Fibroblast of gingiva (primary cell): ENCODE results near the gene ACOX3.
A peak's percentile ranks its signal among the peaks of the same experiment; 100 is the strongest.
"Not testable (repeated sequence)": the region's sequence is repeated elsewhere in the genome, so short reads cannot be mapped to it uniquely, and the experiment has no call there.

Experiments used
- DNase-seq: peaks from one replicate; pipeline ENCODE4 v3.0.0-alpha.2; 2011; ENCODE audit warnings: low read depth

ACOX3 gene

GRCh38 chr4:8440492-8441311 is at the start of gene ACOX3, which contains the start of gene TRMT44:
Gene ACOX3 (minus strand): TSS chr4:8440723. CDS start chr4:8416521, 24,202 bp downstream.
Gene TRMT44 (plus strand): TSS chr4:8440777. CDS start chr4:8440823, 46 bp downstream.
- DNase-seq = peak; percentile 87

GRCh38 chr4:8488791-8489369 is 48.4 kb upstream of the ACOX3 start:
- no peak for DNase-seq

DNA sequence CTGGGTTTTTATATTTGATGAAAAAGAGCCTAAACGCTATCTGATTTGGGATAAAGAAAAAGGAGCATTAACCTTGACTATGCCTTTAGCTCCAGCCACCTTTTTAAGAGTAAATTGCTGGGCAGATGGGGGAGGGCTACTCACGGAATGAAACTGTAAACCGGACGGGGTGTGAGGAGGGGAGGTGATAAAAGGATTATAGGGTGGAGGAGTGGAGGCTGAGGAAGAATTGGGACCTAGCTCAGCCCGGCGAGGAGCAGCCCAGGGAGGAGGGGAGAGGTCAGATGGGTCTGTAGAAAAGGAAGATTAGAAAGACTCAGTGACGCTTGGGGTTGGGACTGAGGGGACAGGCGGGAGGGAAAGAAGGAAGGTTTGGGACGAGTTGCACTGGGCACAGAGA is 46.1 kb upstream of the ACOX3 start:
- not testable (repeated sequence) for DNase-seq

- DNase-seq = no peak
Observed at GRCh38 chr4:8480221-8480620, 39.7 kb upstream of the ACOX3 start.

DNA sequence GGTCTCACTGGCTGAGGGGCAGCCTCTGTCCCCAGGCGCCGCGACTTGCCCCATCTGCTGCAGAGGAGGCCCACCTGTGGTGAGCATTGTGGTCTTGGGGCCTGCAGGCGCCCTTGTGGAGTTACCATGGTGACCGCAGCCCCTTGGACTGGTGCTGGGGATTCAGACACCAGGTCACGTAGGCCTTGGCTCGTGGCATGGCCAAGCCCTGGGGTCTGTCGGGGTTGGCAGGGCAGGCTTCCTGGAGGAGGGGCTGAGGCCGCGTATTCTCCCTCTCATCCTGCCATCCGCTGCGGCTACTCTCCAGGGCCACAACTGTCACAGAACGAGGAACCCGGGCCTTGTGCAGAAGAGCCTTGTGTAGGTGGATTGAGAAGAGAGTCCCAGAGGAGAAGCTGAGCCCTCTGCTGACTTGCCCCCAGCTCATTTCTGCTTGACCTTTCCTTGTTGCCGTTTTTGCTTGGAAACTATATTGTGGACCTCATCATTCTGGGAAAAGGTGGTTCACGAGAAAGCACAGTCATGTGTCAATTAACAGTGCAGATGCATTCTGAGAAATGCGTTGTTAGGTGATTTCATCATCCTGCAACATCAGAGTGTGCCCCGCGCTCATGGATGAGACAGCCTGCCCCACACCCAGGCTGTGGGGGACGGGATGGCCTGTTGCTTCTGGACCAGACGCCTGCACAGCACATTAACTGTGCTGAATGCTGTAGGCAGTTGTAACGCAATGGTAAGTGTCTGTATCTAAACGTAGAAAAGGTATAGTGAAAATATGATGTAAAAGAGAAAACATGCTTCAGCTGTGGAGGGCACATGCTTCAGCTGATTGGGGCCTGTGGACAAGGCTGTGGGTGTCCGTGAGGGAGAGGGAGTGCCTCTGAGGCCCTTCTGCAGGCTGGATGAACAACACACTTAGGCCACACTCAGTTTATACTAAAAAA is 38.5 kb upstream of the ACOX3 start:
- DNase-seq = no peak

GRCh38 chr4:8478371-8478770 is 37.8 kb upstream of the ACOX3 start:
- DNase-seq = no peak

DNA sequence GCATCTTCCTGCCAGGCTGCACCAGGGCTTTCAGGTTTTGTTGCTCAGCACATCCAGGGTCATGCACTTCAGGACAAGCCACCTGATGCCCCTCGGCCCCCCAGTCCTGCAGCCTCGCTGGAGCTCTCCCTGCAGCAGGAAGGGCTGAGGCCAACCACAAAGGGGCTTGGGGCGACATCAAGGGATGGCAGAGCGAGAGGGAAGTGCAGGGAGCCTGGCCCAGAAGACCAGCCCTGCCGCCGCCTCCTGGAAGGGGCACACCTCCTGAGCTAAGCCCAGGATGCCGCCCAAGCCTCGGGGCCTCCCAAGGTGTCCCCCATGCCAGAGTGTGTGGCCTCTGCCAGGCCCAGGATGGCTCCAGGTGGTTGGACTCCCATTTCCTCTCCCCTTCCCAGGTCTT is 37.2 kb upstream of the ACOX3 start:
- no peak for DNase-seq

DNA sequence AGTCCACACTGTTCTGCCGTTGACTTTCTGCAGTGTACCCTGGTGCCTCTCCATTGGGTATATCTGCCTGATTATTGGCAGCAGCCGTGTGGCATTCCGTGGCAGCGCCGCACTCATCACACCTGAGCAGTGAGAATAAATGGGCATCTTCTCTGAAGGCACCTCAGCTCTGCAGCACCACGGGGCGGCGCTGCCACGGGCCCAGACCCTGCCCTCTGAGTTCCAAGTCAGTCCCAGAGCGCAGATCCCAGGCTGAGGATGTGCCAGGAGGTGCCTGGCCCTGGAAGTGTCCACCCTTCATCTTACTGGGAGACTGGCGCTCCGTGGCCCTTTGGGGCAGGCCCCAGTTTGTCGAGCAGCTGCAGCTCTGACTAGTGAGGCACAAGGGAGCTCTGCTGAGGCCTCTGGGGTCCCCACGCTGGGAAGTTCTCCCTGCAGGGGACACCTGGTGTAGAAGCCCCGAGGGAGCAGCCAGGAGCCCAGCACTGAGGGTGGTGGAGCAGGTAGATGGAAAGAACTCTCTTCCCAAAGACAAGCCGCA is 36.6 kb upstream of the ACOX3 start:
- DNase-seq = no peak

DNA sequence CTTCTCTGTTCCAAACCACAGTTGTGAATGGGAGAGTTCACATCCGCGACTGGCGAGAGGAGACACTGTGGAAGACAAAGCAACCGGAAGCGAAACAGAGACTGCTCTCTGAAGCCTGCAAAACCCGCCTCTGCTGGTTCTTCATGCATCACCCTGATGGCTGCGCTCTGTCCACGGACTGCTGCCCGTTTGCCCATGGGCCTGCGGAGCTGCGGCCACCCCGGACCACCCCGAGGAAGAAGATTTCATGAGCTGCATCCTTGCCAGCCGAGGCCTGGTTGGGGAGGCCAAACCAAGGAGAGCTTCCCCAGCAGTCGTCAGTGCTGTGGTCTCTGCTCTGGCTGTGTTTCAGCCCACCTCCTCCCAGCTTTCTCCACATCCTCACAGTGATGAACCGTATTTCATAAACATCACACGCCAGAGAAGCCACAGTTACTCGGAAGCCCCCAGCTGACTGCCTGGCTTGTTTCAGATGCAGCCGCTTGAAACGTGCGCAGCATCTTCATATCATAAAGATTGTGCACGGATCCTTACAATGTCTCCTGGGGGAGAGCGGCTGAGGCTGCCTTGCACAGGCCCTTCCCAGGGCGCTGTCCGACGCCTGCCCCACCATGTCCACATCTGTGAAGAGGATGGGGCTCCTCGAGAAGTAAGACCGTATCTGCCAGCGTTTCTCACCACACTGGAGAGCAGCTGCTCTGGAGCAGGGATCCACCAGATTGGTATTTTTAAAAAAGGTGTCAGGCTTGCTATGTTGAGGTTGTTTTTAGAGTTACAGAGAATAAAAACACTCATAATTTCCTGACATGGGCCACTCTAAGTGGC is 35.4 kb upstream of the ACOX3 start:
- DNase-seq = no peak

- no peak for DNase-seq
Observed at GRCh38 chr4:8474856-8475255, 34.3 kb upstream of the ACOX3 start.

DNA sequence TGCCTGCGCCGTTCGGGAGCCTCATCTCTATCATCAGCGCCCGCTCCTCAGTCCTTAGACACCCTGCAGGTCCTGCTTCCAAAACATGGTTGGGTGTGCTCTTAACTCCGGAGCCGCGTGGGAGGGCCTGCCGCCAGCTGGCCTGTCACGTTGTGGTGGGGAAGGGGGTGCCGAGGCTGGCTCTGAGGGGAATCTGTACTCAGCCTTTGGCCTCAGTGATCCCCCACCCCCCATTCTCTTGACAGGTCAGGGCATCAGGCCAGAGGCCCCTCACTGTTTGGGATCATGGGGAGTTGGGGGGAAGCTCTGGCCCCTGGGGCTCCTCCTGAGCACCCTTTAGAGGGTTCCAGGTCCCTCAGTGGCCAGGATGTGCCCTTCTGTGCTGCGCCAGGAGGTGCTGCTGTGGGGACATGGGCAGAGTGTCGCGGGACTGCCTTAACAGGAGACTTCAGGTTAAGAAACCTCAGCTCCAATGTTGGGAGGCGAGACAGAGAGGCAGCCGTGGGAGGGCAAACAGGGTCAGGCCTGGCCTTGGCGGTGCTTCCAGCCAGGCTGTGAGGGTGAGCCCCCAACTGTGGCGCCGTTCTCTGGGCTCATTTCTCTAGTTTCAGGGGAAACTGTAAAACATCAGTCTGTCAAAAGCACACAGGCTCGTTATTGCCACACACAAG is 33.5 kb upstream of the ACOX3 start:
- DNase-seq = no peak

DNA sequence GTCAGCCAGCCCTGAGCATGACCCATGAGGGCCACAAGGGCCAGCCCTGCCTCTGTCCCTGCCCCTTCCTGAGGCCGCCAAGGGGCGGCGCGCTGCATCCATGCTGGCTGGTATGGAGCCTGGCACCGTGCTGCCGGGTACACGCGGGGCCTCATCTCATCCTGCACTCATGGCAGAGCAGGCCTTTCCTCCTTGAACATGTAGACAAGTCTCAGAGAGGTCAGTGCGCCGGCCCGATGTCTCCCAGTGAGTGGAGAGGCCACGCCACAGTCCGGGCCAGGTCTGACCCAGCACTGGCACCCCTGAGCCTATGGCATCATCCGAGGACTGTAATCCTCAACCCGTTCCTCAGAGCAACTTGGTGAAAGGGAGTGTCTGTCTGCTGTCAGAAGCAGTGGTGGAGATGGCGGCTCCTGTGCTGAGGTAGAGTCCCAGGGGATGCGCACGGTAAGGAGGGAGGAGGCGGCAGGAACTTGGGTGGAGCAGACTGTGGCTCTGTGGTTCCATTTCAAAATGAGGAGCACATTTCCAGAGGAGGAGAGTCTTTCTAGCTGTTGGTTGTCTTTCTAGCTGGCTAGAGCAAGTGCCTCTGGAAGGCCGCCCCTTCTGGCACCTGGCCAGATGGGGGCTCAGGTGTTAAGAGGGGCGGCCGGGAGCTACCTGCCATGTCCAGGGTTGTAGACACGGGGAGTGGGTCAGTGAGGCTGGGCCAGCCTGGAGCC is 32.8 kb upstream of the ACOX3 start:
- DNase-seq = no peak

DNA sequence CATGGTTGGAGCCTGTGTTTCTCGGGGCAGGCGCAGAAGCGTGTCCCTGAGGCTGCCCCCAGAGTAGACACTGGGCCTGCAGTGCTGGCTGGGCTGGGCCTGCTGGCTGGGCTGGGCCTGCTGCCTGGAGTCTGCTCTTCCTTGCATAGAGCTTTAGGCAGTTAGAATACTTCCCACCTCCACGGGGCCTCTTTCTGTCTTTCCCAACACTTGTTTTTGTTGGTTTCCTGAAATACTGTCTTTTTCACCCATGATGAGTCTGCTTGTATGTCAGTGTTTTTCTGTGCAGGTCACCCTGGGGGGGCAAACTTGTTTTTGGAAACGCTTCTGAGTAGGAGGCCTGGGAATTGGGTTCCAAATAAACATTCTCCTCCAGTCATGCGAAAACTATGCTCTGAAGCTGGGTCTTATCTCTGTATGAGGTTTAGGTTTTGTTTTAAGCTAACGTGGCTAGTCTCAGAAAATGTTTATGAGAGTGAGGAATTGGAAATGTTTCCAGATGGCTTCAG is 32.2 kb upstream of the ACOX3 start:
- DNase-seq = peak; percentile 93

DNA sequence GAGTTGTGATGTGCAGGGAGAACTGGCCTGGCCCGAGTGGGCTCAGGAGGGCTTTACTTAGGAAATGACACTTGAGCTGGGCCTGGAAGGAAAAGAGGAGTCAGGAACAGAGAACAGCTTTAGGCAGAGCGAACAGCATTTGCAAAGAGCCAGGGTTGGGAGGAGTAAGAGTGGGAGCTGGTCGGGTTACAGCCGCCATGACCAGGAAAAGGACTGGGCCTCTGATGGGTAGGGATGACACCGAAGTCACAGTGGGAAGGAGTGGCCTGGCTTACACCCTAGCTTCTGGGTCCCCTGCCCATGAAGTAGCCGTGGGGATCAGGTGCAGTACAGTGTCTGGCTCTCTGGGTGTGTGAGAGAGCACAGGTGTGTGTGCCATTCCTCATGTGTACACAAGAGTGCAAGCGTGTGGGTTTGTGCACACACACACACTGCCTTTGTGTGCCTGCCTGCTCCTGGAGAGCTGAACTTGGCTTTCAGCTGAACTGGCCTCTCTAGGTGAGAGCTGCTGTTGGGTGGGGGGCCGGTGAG is 31.7 kb upstream of the ACOX3 start:
- DNase-seq = no peak

DNA sequence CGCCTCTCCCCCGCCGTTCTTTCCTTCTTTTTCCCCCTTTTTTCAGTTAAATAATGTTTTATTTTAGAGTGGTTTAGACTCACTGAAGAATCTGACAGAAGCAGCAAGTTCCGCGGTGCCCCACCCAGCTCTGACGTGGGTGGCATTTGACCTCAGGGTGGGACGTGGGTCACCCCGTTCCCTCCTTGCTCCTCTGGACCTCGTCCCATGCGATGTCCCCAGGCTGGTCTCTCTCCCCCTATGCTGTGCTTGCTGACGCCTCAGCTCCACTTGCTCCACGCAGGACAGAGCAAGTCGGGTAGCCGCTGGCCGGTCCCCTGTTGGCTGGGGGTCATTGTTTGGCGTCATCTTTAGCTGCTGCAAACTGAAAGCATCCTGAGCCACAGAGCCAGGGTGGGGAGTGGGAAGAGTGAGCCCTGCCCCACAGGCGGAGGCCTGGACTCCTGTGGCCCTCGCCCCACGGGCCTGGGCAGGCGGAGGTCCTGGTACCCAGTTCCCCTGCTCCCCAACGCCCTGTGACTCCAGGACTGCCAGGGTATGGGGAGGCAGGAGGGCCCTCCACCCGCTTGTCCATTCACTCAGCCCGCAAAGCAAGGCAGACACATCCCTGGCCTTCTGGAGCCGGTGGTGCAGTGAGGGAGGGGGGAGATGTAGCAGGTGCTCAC is 30.8 kb upstream of the ACOX3 start:
- DNase-seq = no peak

GRCh38 chr4:8470451-8471024 is 30.0 kb upstream of the ACOX3 start:
- DNase-seq = no peak

DNA sequence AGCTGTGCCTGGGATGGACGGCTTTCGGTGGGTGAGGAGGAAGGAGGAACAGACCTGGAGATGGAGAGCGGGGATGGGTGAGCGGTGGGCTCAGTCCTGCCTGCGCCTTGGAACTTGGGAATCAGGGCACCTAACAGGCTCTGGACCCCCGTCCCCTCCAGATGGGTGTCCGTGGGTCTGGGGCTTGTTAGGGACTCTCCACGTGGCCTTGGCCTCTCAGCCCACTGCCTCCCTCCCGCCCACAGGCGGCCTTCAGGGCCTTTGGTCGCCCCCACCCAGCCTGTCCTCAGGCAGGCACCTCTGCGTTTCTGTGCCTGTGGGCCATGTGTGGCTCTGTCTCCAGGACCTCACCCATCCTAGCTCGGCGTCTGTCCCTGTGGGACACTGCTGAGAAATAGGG is 29.0 kb upstream of the ACOX3 start:
- no peak for DNase-seq

DNA sequence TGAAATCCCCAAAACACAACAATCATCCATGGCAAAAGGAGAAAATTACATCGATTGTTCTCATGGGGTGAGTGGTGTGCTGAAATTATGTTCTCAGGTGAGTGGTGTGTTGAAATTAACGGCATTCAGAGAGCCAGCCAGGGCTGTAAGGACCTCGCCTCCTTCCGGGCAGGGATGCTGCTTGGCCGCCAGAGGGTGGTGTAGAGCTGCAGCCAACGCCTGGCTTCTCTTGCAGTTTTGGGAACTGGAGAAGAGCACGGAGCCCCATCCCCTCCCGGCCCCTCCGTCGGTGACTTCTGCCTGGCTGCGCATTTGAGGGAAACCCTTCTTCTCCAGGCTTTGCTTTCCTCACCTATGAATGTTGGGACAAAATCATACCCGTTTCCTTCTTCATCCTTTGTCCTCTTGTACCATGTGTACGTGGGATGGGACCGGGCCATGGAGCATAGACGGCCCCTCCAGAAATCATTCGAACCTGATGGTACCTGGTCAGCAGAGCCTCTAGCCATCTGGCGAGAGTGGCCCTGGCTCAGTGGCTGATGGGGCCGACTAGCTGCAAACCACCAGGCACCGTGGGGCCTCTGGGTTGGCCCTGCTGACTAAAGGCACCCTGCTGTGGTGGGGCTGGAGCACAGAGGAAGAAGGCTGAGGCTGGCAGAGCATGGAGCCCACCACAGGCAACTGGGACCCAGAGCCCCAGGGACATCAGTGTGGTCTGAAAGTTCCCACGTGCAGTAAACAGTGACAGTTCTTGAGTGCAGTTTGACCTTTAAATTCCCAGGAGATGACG is 28.4 kb upstream of the ACOX3 start:
- DNase-seq = peak; percentile 48
